Osteocyte (in vitro differentiated cells): ENCODE results near the gene FAM135A. TPM values are rescaled to one million over a fixed set of nuclear protein-coding genes. Genes with fewer than 3 reads are reported as not detected.
"Not testable (repeated sequence)": the region's sequence is repeated elsewhere in the genome, so short reads cannot be mapped to it uniquely, and the experiment has no call there.

Source experiments
- DNase-seq: peaks from one replicate; pipeline ENCODE4 v3.0.0; 2021; ENCODE audit warnings: mixed read lengths; ENCODE audit not compliant: unreplicated experiment; ENCODE audit errors: extremely low spot score
- H3K27ac Mint-ChIP-seq: one replicate; pipeline ENCODE4 v1.8.0; 2021; ENCODE audit warnings: mild to moderate bottlenecking, mixed read lengths; ENCODE audit not compliant: unreplicated experiment
- H3K27me3 Mint-ChIP-seq: one replicate; pipeline ENCODE4 v1.8.0; 2021; ENCODE audit warnings: mixed read lengths; ENCODE audit not compliant: unreplicated experiment
- H3K36me3 Mint-ChIP-seq: one replicate; pipeline ENCODE4 v1.8.0; 2021; ENCODE audit warnings: mixed read lengths; ENCODE audit not compliant: unreplicated experiment
- H3K4me1 Mint-ChIP-seq: one replicate; pipeline ENCODE4 v1.8.0; 2021; ENCODE audit warnings: mixed read lengths; ENCODE audit not compliant: unreplicated experiment
- H3K4me3 Mint-ChIP-seq: one replicate; pipeline ENCODE4 v1.8.0; 2021; ENCODE audit warnings: mild to moderate bottlenecking, moderate library complexity, mixed read lengths; ENCODE audit not compliant: unreplicated experiment
- H3K9me3 Mint-ChIP-seq: one replicate; pipeline ENCODE4 v1.8.0; 2021; ENCODE audit warnings: mixed read lengths; ENCODE audit not compliant: unreplicated experiment
- CTCF ChIP-seq: fragments of 200-600 bp; sonication (generic); IDR thresholded peaks from 2 replicates; pipeline ENCODE4 v1.5.0; 2021; ENCODE audit warnings: antibody characterized with exemption, mild to moderate bottlenecking, moderate library complexity
- total RNA-seq: library from RNA; stranded (reverse); gene quantifications from 2 replicates; pipeline ENCODE4 v1.2.1, GENCODE V29; 2021

Gene FAM135A
- total RNA-seq, 1 donor from 2014 or later, result 16.5 TPM

GRCh38 chr6:70489364-70489763, 76.1 kb downstream of the FAM135A start:
- no peak for TF ChIP-seq CTCF

GRCh38 chr6:70494833-70495232, 81.5 kb downstream of the FAM135A start:
- Mint-ChIP-seq H3K4me3 (no peak overlapping the region), H3K27ac (no peak overlapping the region), H3K27me3 (no peaks in the 10 kb centered on the region), H3K9me3 (peaks cover 15% of the 10 kb centered on the region), H3K4me1 (no peaks in the 10 kb centered on the region), H3K36me3 (peaks cover 16% of the 10 kb centered on the region)
- no peak for DNase-seq
- TF ChIP-seq CTCF, result no peak

More at GRCh38 chr6:70489364-70489763, 76.1 kb downstream of the FAM135A start:
- no peaks in the 10 kb centered on the region for H3K27me3 Mint-ChIP-seq
- no peaks in the 10 kb centered on the region for H3K4me1 Mint-ChIP-seq
- DNase-seq, result no peak
- H3K9me3 Mint-ChIP-seq, result no peaks in the 10 kb centered on the region
- H3K27ac Mint-ChIP-seq, result no peak overlapping the region
- no peak overlapping the region for H3K4me3 Mint-ChIP-seq
- peaks cover 4% of the 10 kb centered on the region for H3K36me3 Mint-ChIP-seq

GRCh38 chr6:70495790-70496189, 82.5 kb downstream of the FAM135A start:
- DNase-seq, H3K4me1 Mint-ChIP-seq, H3K27me3 Mint-ChIP-seq, H3K27ac Mint-ChIP-seq, H3K4me3 Mint-ChIP-seq: not testable (repeated sequence)
- peaks cover 15% of the 10 kb centered on the region for H3K9me3 Mint-ChIP-seq
- peaks cover 21% of the 10 kb centered on the region for H3K36me3 Mint-ChIP-seq

- Mint-ChIP-seq H3K36me3 (peaks cover 51% of the 10 kb centered on the region), H3K4me1 (peaks cover 2% of the 10 kb centered on the region), H3K9me3 (peaks cover 31% of the 10 kb centered on the region)
Measured at GRCh38 chr6:70502484-70502883, 89.2 kb downstream of the FAM135A start.

GRCh38 chr6:70503813-70504465, 90.6 kb downstream of the FAM135A start:
- no peak for TF ChIP-seq CTCF
- no peak for DNase-seq
- peaks cover 43% of the 10 kb centered on the region for H3K36me3 Mint-ChIP-seq
- H3K27ac Mint-ChIP-seq, result no peak overlapping the region
- H3K4me3 Mint-ChIP-seq, result no peak overlapping the region
- peaks cover 22% of the 10 kb centered on the region for H3K9me3 Mint-ChIP-seq
- H3K27me3 Mint-ChIP-seq, result no peaks in the 10 kb centered on the region
- peaks cover 2% of the 10 kb centered on the region for H3K4me1 Mint-ChIP-seq

More at GRCh38 chr6:70502484-70502883, 89.2 kb downstream of the FAM135A start:
- Mint-ChIP-seq H3K4me3 (no peak overlapping the region), H3K27ac (no peak overlapping the region), H3K27me3 (no peaks in the 10 kb centered on the region)
- DNase-seq, result no peak
- no peak for TF ChIP-seq CTCF
